Measurements from ENCODE around the gene MICAL2. TPM values are rescaled to one million over a fixed set of nuclear protein-coding genes. Genes with fewer than 3 reads are reported as not detected.

The MICAL2 gene
- total RNA-seq, 1 donor, result 156 TPM

GRCh38 chr11:12106501-12106900 lies 3.9 kb upstream of the MICAL2 start:
- no peaks in the 10 kb centered on the region for H3K36me3 ChIP-seq (ENCODE audit: insufficient read depth, low read length)
- TF ChIP-seq CTCF (IDR thresholded peaks at IDR 0.05; ENCODE audit: extremely low read depth, low read depth, low read length), result no peak
- no peak overlapping the region for H3K4me2 ChIP-seq (ENCODE audit: insufficient read depth, low read length)
- no peaks in the 10 kb centered on the region for H3K9me3 ChIP-seq (ENCODE audit: low read depth, low read length)
- H2AFZ ChIP-seq (ENCODE audit: low read length), result no peak overlapping the region
- peaks cover 2% of the 10 kb centered on the region for H4K20me1 ChIP-seq (ENCODE audit: insufficient read depth, low read length)
- H3K4me1 ChIP-seq (ENCODE audit: insufficient read depth, low read length), result peaks cover 9% of the 10 kb centered on the region
- H3K27me3 ChIP-seq (ENCODE audit: insufficient read depth, low read length), result no peaks in the 10 kb centered on the region
- H3K27ac ChIP-seq (ENCODE audit: low read depth, low read length), result no peak overlapping the region
- no peak for DNase-seq (ENCODE audit: insufficient read length, low spot score, missing footprints)
- H3K79me2 ChIP-seq (ENCODE audit: insufficient read depth, low read length), result peaks cover 12% of the 10 kb centered on the region
- H3K4me3 ChIP-seq (ENCODE audit: insufficient read depth, low read length), result no peak overlapping the region

- H3K4me3 ChIP-seq (ENCODE audit: insufficient read depth, low read length), result no peak overlapping the region
- H3K27me3 ChIP-seq (ENCODE audit: insufficient read depth, low read length), result no peaks in the 10 kb centered on the region
- no peak overlapping the region for H2AFZ ChIP-seq (ENCODE audit: low read length)
- H4K20me1 ChIP-seq (ENCODE audit: insufficient read depth, low read length), result peaks cover 17% of the 10 kb centered on the region
- H3K4me2 ChIP-seq (ENCODE audit: insufficient read depth, low read length), result no peak overlapping the region
- H3K9me3 ChIP-seq (ENCODE audit: low read depth, low read length), result no peaks in the 10 kb centered on the region
- DNase-seq (ENCODE audit: insufficient read length, low spot score, missing footprints), result no peak
- peaks cover 33% of the 10 kb centered on the region for H3K4me1 ChIP-seq (ENCODE audit: insufficient read depth, low read length)
- TF ChIP-seq CTCF (IDR thresholded peaks at IDR 0.05; ENCODE audit: extremely low read depth, low read depth, low read length), result no peak
- H3K36me3 ChIP-seq (ENCODE audit: insufficient read depth, low read length), result peaks cover 15% of the 10 kb centered on the region
- H3K79me2 ChIP-seq (ENCODE audit: insufficient read depth, low read length), result peaks cover 37% of the 10 kb centered on the region
- no peak overlapping the region for H3K27ac ChIP-seq (ENCODE audit: low read depth, low read length)
Observed at GRCh38 chr11:12108875-12109453, 1.4 kb upstream of the MICAL2 start.

GRCh38 chr11:12109591-12110196 lies 696 bp upstream of the MICAL2 start:
- H3K4me3 ChIP-seq (ENCODE audit: insufficient read depth, low read length), result peak overlapping the region; percentile 91
- peaks cover 40% of the 10 kb centered on the region for H3K4me1 ChIP-seq (ENCODE audit: insufficient read depth, low read length)
- H3K36me3 ChIP-seq (ENCODE audit: insufficient read depth, low read length), result peaks cover 21% of the 10 kb centered on the region
- H3K79me2 ChIP-seq (ENCODE audit: insufficient read depth, low read length), result peaks cover 44% of the 10 kb centered on the region
- no peaks in the 10 kb centered on the region for H3K9me3 ChIP-seq (ENCODE audit: low read depth, low read length)
- no peaks in the 10 kb centered on the region for H3K27me3 ChIP-seq (ENCODE audit: insufficient read depth, low read length)
- no peak for DNase-seq (ENCODE audit: insufficient read length, low spot score, missing footprints)
- H3K27ac ChIP-seq (ENCODE audit: low read depth, low read length), result peak overlapping the region; percentile 94
- peaks cover 23% of the 10 kb centered on the region for H4K20me1 ChIP-seq (ENCODE audit: insufficient read depth, low read length)
- TF ChIP-seq CTCF (IDR thresholded peaks at IDR 0.05; ENCODE audit: extremely low read depth, low read depth, low read length), result no peak
- H2AFZ ChIP-seq (ENCODE audit: low read length), result peak overlapping the region; percentile 85
- H3K4me2 ChIP-seq (ENCODE audit: insufficient read depth, low read length), result peak overlapping the region; percentile 94

GRCh38 chr11:12110714-12111548 lies 541 bp downstream of the MICAL2 start:
- H2AFZ ChIP-seq (ENCODE audit: low read length), result no peak overlapping the region
- peaks cover 23% of the 10 kb centered on the region for H4K20me1 ChIP-seq (ENCODE audit: insufficient read depth, low read length)
- DNase-seq (ENCODE audit: insufficient read length, low spot score, missing footprints), result peak; percentile 85
- peak overlapping the region; percentile 91 for H3K4me3 ChIP-seq (ENCODE audit: insufficient read depth, low read length)
- peaks cover 27% of the 10 kb centered on the region for H3K36me3 ChIP-seq (ENCODE audit: insufficient read depth, low read length)
- H3K27me3 ChIP-seq (ENCODE audit: insufficient read depth, low read length), result no peaks in the 10 kb centered on the region
- TF ChIP-seq CTCF (IDR thresholded peaks at IDR 0.05; ENCODE audit: extremely low read depth, low read depth, low read length), result no peak
- H3K79me2 ChIP-seq (ENCODE audit: insufficient read depth, low read length), result peaks cover 57% of the 10 kb centered on the region
- peaks cover 45% of the 10 kb centered on the region for H3K4me1 ChIP-seq (ENCODE audit: insufficient read depth, low read length)
- peak overlapping the region; percentile 94 for H3K27ac ChIP-seq (ENCODE audit: low read depth, low read length)
- H3K4me2 ChIP-seq (ENCODE audit: insufficient read depth, low read length), result peak overlapping the region; percentile 88
- H3K9me3 ChIP-seq (ENCODE audit: low read depth, low read length), result no peaks in the 10 kb centered on the region

Data from osteoblast (primary cell).